PC-3 (cell line): ENCODE measurements around the gene ALG5. TPM values are rescaled to one million over a fixed set of nuclear protein-coding genes. Genes with fewer than 3 reads are reported as not detected.

Experiments used
- ATAC-seq: fragments of 200-7000 bp; cut with Tn5 transposase; 2 replicates; pipeline ENCODE4 v1.9.1; 2020; ENCODE audit warnings: mild to moderate bottlenecking, moderate library complexity
- BruUV-seq: library from RNA; stranded (reverse); fragments of 400-500 nt; replicated peaks from 2 replicates; lab custom pipeline; 2021; lab: Mats Ljungman, UMichigan
- CTCF ChIA-PET: fragments of 300-600 bp; sonication (Branson Sonifier 250); formaldehyde crosslinking; loops from one replicate; lab custom pipeline; 2022; ENCODE audit warnings: antibody characterized with exemption; lab: Charles Lee
- POLR2A ChIA-PET: fragments of 300-600 bp; sonication (Branson Sonifier 250); formaldehyde crosslinking; loops from one replicate; lab custom pipeline; 2022; ENCODE audit warnings: antibody characterized with exemption; ENCODE audit not compliant: unreplicated experiment; lab: Charles Lee
- DNase-seq: peaks from one replicate; pipeline ENCODE4 v3.0.0-alpha.2; 2015
- H2AFZ ChIP-seq: fragments of 300-600 bp; sonication (generic); 2 replicates; pipeline ENCODE4 v1.6.0; 2016; ENCODE audit warnings: antibody characterized with exemption, low read length
- H3F3A ChIP-seq: fragments of 300-600 bp; sonication (generic); one replicate; pipeline ENCODE4 v1.6.0; 2017; ENCODE audit warnings: antibody characterized with exemption, low read length, control low read depth, mild to moderate bottlenecking; ENCODE audit not compliant: unreplicated experiment
- H3K27ac ChIP-seq: fragments of 300-600 bp; sonication (generic); 2 replicates; pipeline ENCODE4 v1.5.1; 2016; ENCODE audit warnings: mild to moderate bottlenecking, low read length
- H3K27me3 ChIP-seq: fragments of 300-600 bp; sonication (generic); 2 replicates; pipeline ENCODE4 v1.6.1; 2016; ENCODE audit warnings: low read length, mixed read lengths
- H3K36me3 ChIP-seq: fragments of 300-600 bp; sonication (generic); 2 replicates; pipeline ENCODE4 v1.6.1; 2016; ENCODE audit warnings: low read depth, mixed run types, low read length, mixed read lengths
- H3K4me1 ChIP-seq: fragments of 300-600 bp; sonication (generic); 2 replicates; pipeline ENCODE4 v1.5.1; 2016; ENCODE audit warnings: low read length; ENCODE audit not compliant: insufficient read depth
- H3K4me2 ChIP-seq: fragments of 300-600 bp; sonication (generic); 2 replicates; pipeline ENCODE4 v1.6.0; 2016; ENCODE audit warnings: low read length
- H3K4me3 ChIP-seq: fragments of 300-600 bp; sonication (generic); 2 replicates; pipeline ENCODE4 v1.5.1; 2016; ENCODE audit warnings: mild to moderate bottlenecking, low read length, mixed read lengths
- H3K79me2 ChIP-seq: fragments of 300-600 bp; sonication (generic); 2 replicates; pipeline ENCODE4 v1.6.1; 2017; ENCODE audit warnings: low read length, mixed read lengths
- H3K9ac ChIP-seq: fragments of 300-600 bp; sonication (generic); 2 replicates; pipeline ENCODE4 v1.6.0; 2016; ENCODE audit warnings: mild to moderate bottlenecking, low read length
- H3K9me2 ChIP-seq: fragments of 300-600 bp; sonication (generic); replicated peaks from 2 replicates; pipeline ENCODE4 v1.6.1; 2016; ENCODE audit warnings: mixed run types, low read length, mixed read lengths
- H3K9me3 ChIP-seq: fragments of 300-600 bp; sonication (generic); 2 replicates; pipeline ENCODE4 v1.6.1; 2016; ENCODE audit warnings: low read length, mixed read lengths
- H4K20me1 ChIP-seq: fragments of 300-600 bp; sonication (generic); 2 replicates; pipeline ENCODE4 v1.6.1; 2016; ENCODE audit warnings: low read length, mixed read lengths
- EZH2 ChIP-seq: fragments of 300-600 bp; sonication (generic); IDR thresholded peaks from one replicate; pipeline ENCODE4 v1.6.1; 2017; ENCODE audit warnings: antibody characterized with exemption, mild to moderate bottlenecking, low read length; ENCODE audit not compliant: unreplicated experiment
- EZH2phosphoT487 ChIP-seq: fragments of 300-600 bp; sonication (generic); IDR thresholded peaks from 2 replicates; pipeline ENCODE4 v1.6.1; 2018; ENCODE audit warnings: mild to moderate bottlenecking, antibody characterized with exemption, low read length, borderline replicate concordance
- intact Hi-C: fragments of 100-400 bp; cut with micrococcal nuclease; formaldehyde crosslinking; loops from 2 replicates; pipeline ENCODE4 v1.9.0; 2023
- total RNA-seq: library from RNA; depleted of rRNA; stranded (reverse); fragments of >200 nt; gene quantifications from 2 replicates; pipeline ENCODE4 v1.2.3, GENCODE V29; 2014
- TF ChIP-seq, protein P1 (sequence below): fragments of 300-600 bp; sonication (generic); conservative IDR thresholded peaks from 2 replicates; pipeline ENCODE4 v1.5.1; 2017; ENCODE audit warnings: antibody characterized with exemption, low read depth, mild to moderate bottlenecking, low read length

The ALG5 gene
- total RNA-seq, 1 experiment from 2014 or later = 19.7 TPM

DNA sequence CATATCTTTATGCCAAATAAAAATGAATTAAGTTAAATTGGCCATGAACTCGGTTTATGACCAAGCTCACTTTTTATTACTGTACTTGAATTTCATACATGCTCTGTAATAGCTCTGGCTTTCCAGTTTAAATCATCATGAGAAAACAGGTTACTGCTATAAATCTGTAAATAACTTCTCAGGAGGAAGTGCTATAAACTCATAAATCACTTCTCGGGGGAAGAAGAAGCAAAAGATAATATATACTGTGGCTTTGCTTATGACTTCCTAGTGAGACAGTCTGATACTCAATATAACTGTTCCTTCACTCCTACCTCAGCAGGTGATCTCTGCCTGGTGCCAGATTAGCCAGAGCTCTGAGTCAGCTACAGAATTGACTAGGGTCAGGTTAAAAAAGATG is 47.9 kb upstream of the ALG5 start:
- CTCF ChIA-PET = no interaction called here
- no peak for DNase-seq
- Histone ChIP-seq H3K4me2 (no peak overlapping the region), H4K20me1 (no peaks in the 10 kb centered on the region), H3K9me3 (no peaks in the 10 kb centered on the region), H3K27me3 (no peaks in the 10 kb centered on the region), H2AFZ (no peak overlapping the region), H3K27ac (no peak overlapping the region), H3K9me2 (no peaks in the 10 kb centered on the region), H3K79me2 (peaks cover 16% of the 10 kb centered on the region), H3K4me1 (no peaks in the 10 kb centered on the region), H3K36me3 (peaks cover 26% of the 10 kb centered on the region), H3F3A (no peaks in the 10 kb centered on the region), H3K4me3 (no peak overlapping the region), H3K9ac (no peak overlapping the region)
- intact Hi-C loops = no loop called here
- no peak for ATAC-seq
- no peak for TF ChIP-seq EZH2
- no peak for TF ChIP-seq EZH2phosphoT487
- TF ChIP-seq, protein P1, sequence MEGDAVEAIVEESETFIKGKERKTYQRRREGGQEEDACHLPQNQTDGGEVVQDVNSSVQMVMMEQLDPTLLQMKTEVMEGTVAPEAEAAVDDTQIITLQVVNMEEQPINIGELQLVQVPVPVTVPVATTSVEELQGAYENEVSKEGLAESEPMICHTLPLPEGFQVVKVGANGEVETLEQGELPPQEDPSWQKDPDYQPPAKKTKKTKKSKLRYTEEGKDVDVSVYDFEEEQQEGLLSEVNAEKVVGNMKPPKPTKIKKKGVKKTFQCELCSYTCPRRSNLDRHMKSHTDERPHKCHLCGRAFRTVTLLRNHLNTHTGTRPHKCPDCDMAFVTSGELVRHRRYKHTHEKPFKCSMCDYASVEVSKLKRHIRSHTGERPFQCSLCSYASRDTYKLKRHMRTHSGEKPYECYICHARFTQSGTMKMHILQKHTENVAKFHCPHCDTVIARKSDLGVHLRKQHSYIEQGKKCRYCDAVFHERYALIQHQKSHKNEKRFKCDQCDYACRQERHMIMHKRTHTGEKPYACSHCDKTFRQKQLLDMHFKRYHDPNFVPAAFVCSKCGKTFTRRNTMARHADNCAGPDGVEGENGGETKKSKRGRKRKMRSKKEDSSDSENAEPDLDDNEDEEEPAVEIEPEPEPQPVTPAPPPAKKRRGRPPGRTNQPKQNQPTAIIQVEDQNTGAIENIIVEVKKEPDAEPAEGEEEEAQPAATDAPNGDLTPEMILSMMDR = no peak
- BruUV-seq = no TSS peak
- POLR2A ChIA-PET = no interaction called here

DNA sequence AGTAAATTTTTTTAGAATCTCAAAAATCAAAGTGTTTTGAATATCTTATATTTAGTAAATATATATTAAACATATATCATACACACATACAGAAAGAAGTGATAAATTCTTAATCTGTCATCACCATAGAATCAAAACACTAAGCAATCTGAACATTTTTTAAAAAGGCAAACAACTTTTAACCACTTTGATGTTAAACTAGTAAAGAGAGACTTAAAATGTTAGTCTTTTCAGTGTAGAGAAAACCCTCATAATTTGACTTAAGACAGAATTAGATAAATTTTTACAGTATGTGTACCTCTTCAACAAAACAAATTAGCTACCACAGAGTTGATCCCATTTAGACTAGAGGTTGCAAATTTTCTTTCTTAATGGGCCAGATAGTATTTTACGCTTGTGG is 46.9 kb upstream of the ALG5 start:
- no TSS peak for BruUV-seq
- Histone ChIP-seq H3K4me1 (no peaks in the 10 kb centered on the region), H3K9me3 (no peaks in the 10 kb centered on the region), H3K79me2 (peaks cover 6% of the 10 kb centered on the region), H3K4me2 (no peak overlapping the region), H3K9me2 (no peaks in the 10 kb centered on the region), H2AFZ (no peak overlapping the region), H3K27me3 (no peaks in the 10 kb centered on the region), H3K27ac (no peak overlapping the region), H4K20me1 (no peaks in the 10 kb centered on the region), H3K4me3 (no peak overlapping the region), H3K9ac (no peak overlapping the region), H3F3A (no peaks in the 10 kb centered on the region), H3K36me3 (peaks cover 32% of the 10 kb centered on the region)
- intact Hi-C loops = no loop called here
- TF ChIP-seq EZH2 (no peak), EZH2phosphoT487 (no peak)
- TF ChIP-seq, protein P1 = no peak
- DNase-seq = no peak
- ChIA-PET POLR2A (no interaction called here), CTCF (no interaction called here)
- ATAC-seq = no peak

DNA sequence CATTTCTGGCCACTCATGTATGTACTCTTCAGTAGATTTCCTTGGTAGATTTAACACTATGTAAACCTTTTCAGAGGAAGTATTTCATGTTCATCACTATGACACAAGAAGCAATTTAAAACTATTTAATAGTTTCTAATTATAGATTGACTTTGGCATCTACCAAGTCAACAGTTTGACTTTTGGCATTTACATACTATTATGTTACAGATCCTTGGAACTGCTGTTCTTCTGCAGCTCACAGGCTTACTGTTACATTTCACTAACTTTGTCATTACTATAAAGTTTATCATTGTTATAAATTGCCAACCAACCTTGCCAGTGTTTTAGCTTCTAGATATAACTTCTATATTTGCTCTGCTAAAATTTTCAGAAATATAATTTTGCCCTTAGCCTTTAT is 41.6 kb upstream of the ALG5 start:
- no peaks in the 10 kb centered on the region for H3K9me3 ChIP-seq
- no peaks in the 10 kb centered on the region for H3K9me2 ChIP-seq
- H2AFZ ChIP-seq = no peak overlapping the region
- H3K9ac ChIP-seq = no peak overlapping the region
- DNase-seq = no peak
- TF ChIP-seq EZH2 (no peak), EZH2phosphoT487 (no peak)
- TF ChIP-seq, protein P1 = no peak
- H3K27me3 ChIP-seq = no peaks in the 10 kb centered on the region
- ChIA-PET CTCF (no interaction called here), POLR2A (no interaction called here)
- no peak overlapping the region for H3K4me2 ChIP-seq
- H3K79me2 ChIP-seq = no peaks in the 10 kb centered on the region
- ATAC-seq = no peak
- no peaks in the 10 kb centered on the region for H3F3A ChIP-seq
- no peak overlapping the region for H3K27ac ChIP-seq
- peaks cover 46% of the 10 kb centered on the region; the same call in 1 of the 2 replicates for H3K36me3 ChIP-seq
- intact Hi-C loops = no loop called here
- BruUV-seq = no TSS peak
- no peaks in the 10 kb centered on the region for H4K20me1 ChIP-seq
- H3K4me3 ChIP-seq = no peak overlapping the region
- no peaks in the 10 kb centered on the region for H3K4me1 ChIP-seq
